T-helper 9 cell (primary cell): ENCODE data around the gene MEMO1.
"Not testable (repeated sequence)": the region's sequence is repeated elsewhere in the genome, so short reads cannot be mapped to it uniquely, and the experiment has no call there.

ENCODE experiments used
- DNase-seq: peaks from one replicate; pipeline ENCODE4 v3.0.0-alpha.2; 2020

The MEMO1 gene

GRCh38 chr2:31956312-31956711 is 54.5 kb downstream of the MEMO1 start:
- no peak for DNase-seq

DNA sequence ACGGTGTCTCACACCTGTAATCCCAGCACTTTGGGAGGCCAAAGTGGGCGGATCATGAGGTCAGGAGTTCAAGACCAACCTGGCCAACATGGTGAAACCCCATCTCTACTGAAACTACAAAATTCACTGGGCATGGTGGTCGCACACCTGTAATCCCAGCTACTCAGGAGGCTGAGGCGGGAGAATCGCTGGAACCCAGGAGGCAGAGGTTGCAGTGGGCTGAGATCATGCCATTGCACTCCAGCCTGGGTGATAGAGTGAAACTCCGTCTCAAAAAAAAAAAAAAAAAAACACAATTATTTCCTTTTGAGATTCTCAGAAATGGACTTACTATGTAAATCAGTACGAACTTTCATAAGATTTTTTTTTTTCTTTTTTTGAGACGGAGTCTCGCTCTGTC is 57.7 kb downstream of the MEMO1 start:
- not testable (repeated sequence) for DNase-seq

DNA sequence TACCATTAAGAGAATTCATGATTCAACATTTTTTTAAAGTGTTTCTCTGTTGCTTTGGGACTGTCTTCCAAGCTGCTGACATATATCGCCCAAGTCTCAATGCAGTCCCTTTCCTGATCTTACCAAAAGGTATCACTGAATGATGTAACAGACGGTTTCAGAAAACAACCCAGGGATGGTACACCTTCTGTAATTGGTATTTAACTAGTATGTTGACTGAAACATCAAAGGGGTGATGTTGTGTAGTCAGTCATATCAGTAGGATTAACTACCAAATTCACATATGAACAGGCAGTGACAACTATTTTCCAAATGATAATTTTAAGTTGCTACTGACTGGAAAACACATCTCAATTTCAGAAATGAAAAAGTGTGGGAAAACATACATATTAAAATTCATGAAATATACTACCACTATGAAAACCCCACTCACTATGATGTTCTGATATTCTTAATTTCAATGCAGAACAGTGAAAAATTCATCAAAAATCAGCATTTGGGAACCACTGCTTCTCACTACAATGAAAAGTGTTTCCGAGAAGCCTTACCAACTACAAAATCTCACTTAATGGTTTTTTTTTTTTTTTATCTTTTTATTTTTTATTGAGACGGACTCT is 59.8 kb downstream of the MEMO1 start:
- no peak for DNase-seq

- DNase-seq, result no peak
Measured at GRCh38 chr2:31947871-31948270, 62.9 kb downstream of the MEMO1 start.

GRCh38 chr2:31946838-31947237 is 64.0 kb downstream of the MEMO1 start:
- DNase-seq, result no peak

DNA sequence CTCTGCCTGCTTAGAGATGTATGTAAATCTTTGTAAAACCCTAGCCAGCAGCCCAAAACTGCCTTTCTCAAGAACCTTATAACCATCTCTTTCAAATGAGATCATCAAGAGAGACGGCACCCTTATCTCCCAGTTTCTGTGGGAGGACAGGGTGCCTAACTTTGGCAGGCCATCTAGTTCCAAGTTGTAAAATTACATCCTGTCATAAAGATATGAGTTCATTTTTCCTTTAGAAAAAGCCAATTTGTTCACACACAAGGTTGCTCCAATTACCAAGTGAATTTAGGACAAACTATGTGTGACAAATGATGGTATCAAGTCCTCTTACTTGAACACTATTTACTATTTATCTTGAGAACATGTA is 65.3 kb downstream of the MEMO1 start:
- no peak for DNase-seq

DNA sequence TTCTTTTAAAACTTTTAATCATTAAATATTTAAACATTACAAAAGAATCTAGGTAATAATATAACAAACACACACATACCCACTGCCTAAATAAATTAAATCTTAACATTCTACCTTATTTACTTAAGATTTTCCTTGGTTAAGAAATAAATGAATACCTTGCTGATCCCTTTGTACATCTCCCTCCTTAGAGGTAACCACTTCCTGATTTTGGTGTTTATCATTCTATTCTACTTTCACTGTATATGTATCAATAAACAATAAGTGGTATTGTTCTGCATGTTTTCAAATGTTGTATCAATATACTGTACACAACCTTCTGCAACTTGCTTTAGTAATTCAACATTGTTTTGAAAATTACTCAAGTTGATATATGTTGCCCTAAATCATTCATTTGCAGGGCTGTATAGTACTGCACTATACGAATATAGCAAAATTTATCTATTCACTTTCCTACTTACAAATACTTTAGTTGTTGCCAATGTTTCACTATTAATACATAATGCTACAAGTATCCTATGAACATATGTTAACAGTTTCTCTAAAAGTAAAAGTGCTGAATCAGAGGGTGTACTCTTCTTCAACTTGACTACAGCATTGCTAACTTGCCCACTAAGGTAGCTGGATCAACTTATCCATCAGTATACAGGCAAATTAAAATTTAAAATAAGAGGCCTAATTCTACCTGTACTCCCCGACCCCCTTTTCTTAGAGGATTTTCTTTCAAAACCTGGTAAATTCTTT is 65.8 kb downstream of the MEMO1 start:
- DNase-seq, result no peak

DNA sequence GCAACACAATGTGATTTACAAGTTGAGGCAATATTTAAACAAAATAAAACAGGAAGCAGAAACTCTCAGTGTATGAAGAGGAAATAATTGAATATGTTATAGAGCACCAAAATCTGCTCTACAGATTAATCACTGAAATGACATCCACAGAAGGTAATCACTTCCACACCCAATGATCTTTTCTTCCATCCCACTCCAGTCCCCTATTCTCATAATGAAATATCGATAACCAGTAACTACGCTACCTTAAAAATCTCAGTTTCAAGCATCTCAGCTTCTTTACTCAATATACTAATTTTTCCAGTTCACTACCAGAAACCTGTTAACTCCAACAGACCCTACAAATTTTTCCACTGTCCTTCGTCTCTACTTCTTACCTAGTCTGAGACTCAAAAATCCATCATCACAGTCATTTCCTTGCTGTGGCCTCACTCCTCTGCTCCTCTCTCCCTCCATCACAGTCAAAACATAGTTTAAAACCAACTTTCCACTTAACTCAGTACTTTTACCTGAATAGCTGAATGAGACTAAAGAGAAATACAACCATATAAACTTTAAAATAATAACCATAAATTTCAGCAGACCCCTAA is 67.1 kb downstream of the MEMO1 start:
- no peak for DNase-seq

DNA sequence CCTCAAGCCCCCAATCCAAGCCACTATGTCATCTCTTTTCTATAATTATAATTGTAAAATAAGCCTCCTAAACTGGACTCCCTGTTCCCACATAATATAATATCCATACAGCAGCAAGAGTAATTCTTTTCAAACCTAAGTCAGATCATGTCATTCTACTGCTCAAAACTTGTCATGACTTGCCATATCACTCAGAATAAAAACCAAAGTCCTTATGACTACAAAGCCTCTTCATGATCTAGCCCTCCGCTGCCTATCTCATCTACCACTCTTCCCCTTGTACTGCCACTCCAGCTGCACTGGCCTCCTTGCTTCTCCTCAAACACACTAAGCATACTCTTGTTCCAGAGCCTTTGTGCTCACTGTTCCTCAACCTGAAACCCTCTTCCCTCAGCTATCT is 69.9 kb downstream of the MEMO1 start:
- DNase-seq, result no peak

DNA sequence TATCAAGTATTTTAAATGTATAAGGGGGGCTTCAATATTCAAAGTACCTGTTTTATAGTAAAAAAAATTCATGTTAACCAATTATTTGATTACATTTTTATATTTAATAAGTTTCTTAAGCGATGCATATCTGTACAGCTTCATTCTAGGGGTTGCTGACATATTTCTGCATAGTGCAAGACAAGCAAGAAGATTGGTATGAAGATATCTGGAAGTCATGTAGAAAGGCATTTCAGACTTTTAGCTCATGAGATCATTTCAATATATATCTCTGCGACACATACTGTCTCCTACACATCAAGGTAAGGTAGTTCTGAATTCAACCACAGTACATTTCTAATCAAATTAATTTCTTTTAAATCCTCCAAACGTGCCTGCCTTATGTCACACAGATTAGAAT is 73.1 kb downstream of the MEMO1 start:
- no peak for DNase-seq

- no peak for DNase-seq
Measured at GRCh38 chr2:31935370-31935769, 75.4 kb downstream of the MEMO1 start.

DNA sequence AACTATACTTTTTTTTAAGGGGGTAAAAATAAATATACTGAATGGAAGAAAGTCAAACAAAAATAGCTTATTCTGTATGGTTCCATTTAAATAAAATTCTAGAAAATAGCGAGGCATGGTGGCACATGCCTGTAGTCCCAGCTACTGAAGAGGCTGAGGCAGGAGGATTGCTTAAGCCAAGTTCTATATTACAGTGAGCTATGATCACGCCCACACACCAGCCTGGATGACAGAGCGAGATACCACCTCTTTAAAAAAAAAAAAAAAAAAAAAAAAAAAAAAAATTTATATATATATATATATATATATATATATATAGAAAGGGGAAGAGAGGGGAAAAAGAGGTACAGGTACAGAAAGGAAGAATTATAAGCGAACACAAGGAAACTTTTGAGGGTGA is 77.7 kb downstream of the MEMO1 start:
- DNase-seq, result no peak

- no peak for DNase-seq
Measured at GRCh38 chr2:31932589-31932988, 78.2 kb downstream of the MEMO1 start.

- DNase-seq, result no peak
Measured at GRCh38 chr2:31931916-31932315, 78.9 kb downstream of the MEMO1 start.

- no peak for DNase-seq
Measured at GRCh38 chr2:31925517-31925916, 85.3 kb downstream of the MEMO1 start.

GRCh38 chr2:31923662-31924061 is 87.1 kb downstream of the MEMO1 start:
- DNase-seq, result no peak

DNA sequence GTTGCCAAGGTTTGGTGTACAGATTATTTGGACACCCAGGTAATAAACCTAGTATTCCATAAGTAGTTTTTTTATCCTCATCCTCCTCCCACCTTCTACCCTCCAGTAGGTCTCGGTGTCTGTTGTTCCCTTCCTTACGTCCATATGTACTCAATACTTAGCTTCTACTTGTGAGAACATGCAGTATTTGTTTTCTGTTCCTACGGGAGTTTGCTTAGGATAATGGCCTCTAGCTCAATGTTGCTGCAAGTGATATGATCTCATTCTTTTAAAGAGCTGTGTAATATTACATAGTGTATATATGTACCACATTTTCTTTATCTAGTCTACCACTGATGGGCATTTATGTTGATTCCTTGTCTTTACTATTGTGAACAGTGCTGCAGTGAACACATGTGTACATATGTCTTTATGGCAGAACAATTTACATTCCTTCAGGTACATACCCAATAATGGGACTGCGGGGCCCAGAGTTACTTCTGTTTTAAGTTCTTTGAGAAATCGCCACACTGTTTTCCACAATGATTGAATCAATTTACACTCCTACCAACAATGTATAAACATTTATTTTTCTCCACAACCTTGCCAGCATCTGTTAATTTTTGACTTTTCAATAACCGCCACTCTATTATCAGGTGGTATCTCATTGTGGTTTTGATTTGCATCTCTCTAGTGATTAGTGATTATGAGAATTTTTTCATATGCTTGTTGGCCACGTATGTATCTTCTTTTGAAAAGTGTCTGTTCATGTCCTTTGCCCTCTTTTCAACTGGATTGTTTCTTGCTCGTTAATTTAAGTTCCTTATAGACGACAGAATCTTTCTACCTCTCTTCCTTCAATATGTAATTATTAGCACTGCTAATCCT is 88.0 kb downstream of the MEMO1 start:
- DNase-seq, result no peak

DNA sequence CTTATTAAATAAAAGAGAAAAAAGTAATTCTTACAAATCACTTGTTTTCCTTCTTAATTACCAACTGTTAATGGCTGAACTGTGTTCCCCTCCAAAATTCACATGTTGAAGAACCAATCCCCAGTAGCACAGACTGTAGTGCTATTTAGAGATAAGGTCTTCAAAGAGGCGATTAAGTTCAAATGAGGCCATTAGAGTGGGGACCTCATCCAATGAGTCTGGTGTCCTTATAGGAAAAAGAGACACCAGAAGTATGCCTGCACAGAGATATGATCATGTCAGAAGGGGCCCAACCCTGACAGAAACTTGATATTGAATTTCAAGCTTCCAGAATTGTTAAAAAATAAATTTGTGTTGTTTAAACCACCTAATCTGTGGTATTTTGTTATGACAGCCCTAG is 89.8 kb downstream of the MEMO1 start:
- DNase-seq, result no peak

GRCh38 chr2:31919499-31919898 is 91.3 kb downstream of the MEMO1 start:
- no peak for DNase-seq

GRCh38 chr2:31909661-31910060 is 101.1 kb downstream of the MEMO1 start:
- no peak for DNase-seq

DNA sequence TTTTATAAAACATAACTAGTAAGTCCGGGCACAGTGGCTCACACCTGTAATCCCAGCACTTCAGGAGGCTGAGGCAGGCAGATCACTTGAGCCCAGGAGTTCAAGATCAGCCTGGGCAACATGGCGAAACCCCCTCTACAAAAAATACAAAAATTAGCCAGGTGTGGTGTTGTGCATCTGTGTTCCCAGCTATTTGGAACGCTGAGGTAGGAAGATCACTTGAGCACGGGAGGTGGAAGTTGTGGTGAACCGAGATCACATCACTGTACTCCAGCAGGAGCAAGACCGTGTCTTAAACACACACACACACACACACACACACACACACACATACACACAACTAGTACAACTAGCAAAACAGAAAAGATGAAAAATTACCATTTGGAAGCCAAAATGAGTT is 103.3 kb downstream of the MEMO1 start:
- not testable (repeated sequence) for DNase-seq

- no peak for DNase-seq
Measured at GRCh38 chr2:31903109-31903780, 107.6 kb downstream of the MEMO1 start.

- no peak for DNase-seq
Measured at GRCh38 chr2:31901900-31902299, 108.9 kb downstream of the MEMO1 start.
